Neural crest cell (in vitro differentiated cells): ENCODE data around the gene SLC36A1. TPM values are rescaled to one million over a fixed set of nuclear protein-coding genes. Genes with fewer than 3 reads are reported as not detected.
"Not testable (repeated sequence)": the region's sequence is repeated elsewhere in the genome, so short reads cannot be mapped to it uniquely, and the experiment has no call there.

Source experiments
- DNase-seq: peaks from one replicate; pipeline ENCODE4 v3.0.0; 2021; ENCODE audit warnings: low read depth, mixed read lengths, low spot score
- H3K27ac Mint-ChIP-seq: one replicate; pipeline ENCODE4 v1.8.0; 2021; ENCODE audit warnings: mild to moderate bottlenecking, mixed read lengths; ENCODE audit not compliant: unreplicated experiment
- H3K27me3 Mint-ChIP-seq: 2 replicates; pipeline ENCODE4 v1.8.0; 2021; ENCODE audit warnings: low read depth, mild to moderate bottlenecking, mixed read lengths
- H3K36me3 Mint-ChIP-seq: 2 replicates; pipeline ENCODE4 v1.8.0; 2021; ENCODE audit warnings: low read depth, mild to moderate bottlenecking, mixed read lengths
- H3K4me1 Mint-ChIP-seq: 2 replicates; pipeline ENCODE4 v1.8.0; 2021; ENCODE audit warnings: mixed read lengths
- H3K4me3 Mint-ChIP-seq: one replicate; pipeline ENCODE4 v1.8.0; 2021; ENCODE audit warnings: mild to moderate bottlenecking, mixed read lengths
- H3K9me3 Mint-ChIP-seq: 2 replicates; pipeline ENCODE4 v1.8.0; 2021; ENCODE audit warnings: mixed read lengths
- CTCF ChIP-seq: fragments of 200-600 bp; sonication (generic); conservative IDR thresholded peaks from 2 replicates; pipeline ENCODE4 v1.5.0; 2021; ENCODE audit warnings: antibody characterized with exemption, mild to moderate bottlenecking
- total RNA-seq: library from RNA; stranded (reverse); gene quantifications from 2 replicates; pipeline ENCODE4 v1.2.1, GENCODE V29; 2021

Gene SLC36A1
- total RNA-seq, 1 donor from 2014 or later: 19.3 TPM

- peak overlapping the region; percentile 54 for H3K4me3 Mint-ChIP-seq
- TF ChIP-seq CTCF: no peak
- H3K27ac Mint-ChIP-seq: peak overlapping the region; percentile 84
- peaks cover 27% of the 10 kb centered on the region for H3K4me1 Mint-ChIP-seq
- peaks cover 11% of the 10 kb centered on the region for H3K36me3 Mint-ChIP-seq
- H3K27me3 Mint-ChIP-seq: no peaks in the 10 kb centered on the region
- DNase-seq: no peak
- H3K9me3 Mint-ChIP-seq: peaks cover 7% of the 10 kb centered on the region
These were observed 48.7 kb downstream of the SLC36A1 start for GRCh38 chr5:151496041-151496484.

GRCh38 chr5:151497391-151498002 lies 50.1 kb downstream of the SLC36A1 start:
- no peak overlapping the region for H3K4me3 Mint-ChIP-seq
- TF ChIP-seq CTCF: no peak
- no peak overlapping the region for H3K27ac Mint-ChIP-seq
- peaks cover 11% of the 10 kb centered on the region for H3K36me3 Mint-ChIP-seq
- DNase-seq: no peak
- H3K9me3 Mint-ChIP-seq: peaks cover 7% of the 10 kb centered on the region
- peaks cover 27% of the 10 kb centered on the region for H3K4me1 Mint-ChIP-seq
- H3K27me3 Mint-ChIP-seq: no peaks in the 10 kb centered on the region

- Mint-ChIP-seq H3K27ac (no peak overlapping the region), H3K36me3 (peaks cover 7% of the 10 kb centered on the region), H3K4me1 (peaks cover 27% of the 10 kb centered on the region), H3K4me3 (no peak overlapping the region), H3K9me3 (peaks cover 7% of the 10 kb centered on the region), H3K27me3 (no peaks in the 10 kb centered on the region)
- no peak for TF ChIP-seq CTCF
- no peak for DNase-seq
These were observed 51.2 kb downstream of the SLC36A1 start for GRCh38 chr5:151498395-151499155.

- no peak for DNase-seq
- TF ChIP-seq CTCF: no peak
- peaks cover 3% of the 10 kb centered on the region for H3K36me3 Mint-ChIP-seq
- H3K4me3 Mint-ChIP-seq: no peak overlapping the region
- no peaks in the 10 kb centered on the region for H3K27me3 Mint-ChIP-seq
- H3K9me3 Mint-ChIP-seq: peaks cover 4% of the 10 kb centered on the region
- no peak overlapping the region for H3K27ac Mint-ChIP-seq
- H3K4me1 Mint-ChIP-seq: peaks cover 27% of the 10 kb centered on the region
These were observed 52.2 kb downstream of the SLC36A1 start for GRCh38 chr5:151499501-151500035.

GRCh38 chr5:151504006-151504405 lies 56.6 kb downstream of the SLC36A1 start:
- Mint-ChIP-seq H3K4me1 (peaks cover 5% of the 10 kb centered on the region), H3K27ac (no peak overlapping the region), H3K9me3 (no peaks in the 10 kb centered on the region), H3K4me3 (no peak overlapping the region), H3K27me3 (no peaks in the 10 kb centered on the region), H3K36me3 (no peaks in the 10 kb centered on the region)
- no peak for TF ChIP-seq CTCF
- no peak for DNase-seq

GRCh38 chr5:151508308-151508707 lies 60.9 kb downstream of the SLC36A1 start:
- not testable (repeated sequence) for H3K27ac Mint-ChIP-seq, H3K36me3 Mint-ChIP-seq

More at GRCh38 chr5:151508308-151508707, 60.9 kb downstream of the SLC36A1 start:
- H3K9me3 Mint-ChIP-seq, H3K27me3 Mint-ChIP-seq, H3K4me1 Mint-ChIP-seq, H3K4me3 Mint-ChIP-seq, DNase-seq: not testable (repeated sequence)
